ENCODE data around the gene CEP131.

Gene CEP131

GRCh38 chr17:81167638-81168037 lies 55.1 kb downstream of the CEP131 start:
- Histone ChIP-seq H3K4me1 (ENCODE audit: control insufficient read depth, insufficient read depth, low read depth, low read length) (peaks cover 8% of the 10 kb centered on the region), H4K91ac (ENCODE audit: low read length) (no peak overlapping the region), H2BK5ac (ENCODE audit: low read depth, low read length, poor library complexity, severe bottlenecking) (no peak overlapping the region), H2BK120ac (ENCODE audit: low read depth, low read length) (no peak overlapping the region), H2BK12ac (ENCODE audit: low read length in 2 of 2) (no peak overlapping the region), H3K27ac (ENCODE audit: low read length, poor library complexity, severe bottlenecking) (no peak overlapping the region), H3K79me1 (replicated peaks; ENCODE audit: low read length, poor library complexity, severe bottlenecking) (no peaks in the 10 kb centered on the region), H3K4me2 (ENCODE audit: low read length, poor library complexity, severe bottlenecking) (no peak overlapping the region), H3K4ac (ENCODE audit: low read depth in 1 of 2, low read length in 2 of 2) (no peak overlapping the region), H4K8ac (ENCODE audit: low read length) (no peak overlapping the region), H2BK15ac (ENCODE audit: low read depth, poor library complexity, severe bottlenecking) (no peak overlapping the region), H3K14ac (ENCODE audit: low read length in 2 of 2) (no peak overlapping the region), H3K9me3 (ENCODE audit: control insufficient read depth, low read length) (no peaks in the 10 kb centered on the region), H2AK5ac (ENCODE audit: low read length, severe bottlenecking) (no peak overlapping the region), H3K23ac (ENCODE audit: low read length in 2 of 2) (no peak overlapping the region), H3K4me3 (ENCODE audit: insufficient read depth in 1 of 2, low read depth in 1 of 2, low read length in 2 of 2) (no peak overlapping the region), H3K36me3 (ENCODE audit: control insufficient read depth in 1 of 2, insufficient read depth in 2 of 2, low read depth in 1 of 2, low read length in 2 of 2) (no peaks in the 10 kb centered on the region), H3K18ac (ENCODE audit: low read depth in 1 of 2, low read length in 2 of 2) (no peak overlapping the region), H3K27me3 (ENCODE audit: control insufficient read depth in 1 of 2, insufficient read depth in 1 of 2, low read length in 2 of 2) (peaks cover 50 to 70% of the 10 kb centered on the region in 2 experiments), H2AFZ (ENCODE audit: low read depth, low read length) (no peak overlapping the region), H3K9ac (ENCODE audit: low read length) (no peak overlapping the region)
- 96% methylated on average over 7 of the region's 7 CpGs for WGBS
- DNase-seq: no peak

GRCh38 chr17:81167194-81167524 lies 55.6 kb downstream of the CEP131 start:
- WGBS: 82% methylated on average over 4 of the region's 4 CpGs
- H2BK120ac ChIP-seq (ENCODE audit: low read depth, low read length): no peak overlapping the region

GRCh38 chr17:81166033-81166492 lies 56.7 kb downstream of the CEP131 start, which contains the start of gene AATK:
TSS of gene AATK (minus strand) at chr17:81166221. CDS start at chr17:81165992, 229 bp downstream.
- no peak within 1 kb of the TSS for H3K18ac ChIP-seq (ENCODE audit: low read depth in 1 of 2, low read length in 2 of 2)
- H3K9ac ChIP-seq (ENCODE audit: low read length): no peak within 1 kb of the TSS
- no peaks in the 10 kb centered on the region for H3K9me3 ChIP-seq (ENCODE audit: control insufficient read depth, low read length)
- peak within 1 kb of the TSS; percentile 36 for H2BK15ac ChIP-seq (ENCODE audit: low read depth, poor library complexity, severe bottlenecking)
- peak within 1 kb of the TSS; percentile 67 for H3K4me2 ChIP-seq (ENCODE audit: low read length, poor library complexity, severe bottlenecking)
- H2BK120ac ChIP-seq (ENCODE audit: low read depth, low read length): no peak within 1 kb of the TSS
- H3K4me3 ChIP-seq (ENCODE audit: insufficient read depth in 1 of 2, low read depth in 1 of 2, low read length in 2 of 2): peak within 1 kb of the TSS; percentile 24 to 33
- no peak within 1 kb of the TSS for H2AFZ ChIP-seq (ENCODE audit: low read depth, low read length)
- H3K4ac ChIP-seq (ENCODE audit: low read depth in 1 of 2, low read length in 2 of 2): no peak within 1 kb of the TSS
- no peak within 1 kb of the TSS for H2BK5ac ChIP-seq (ENCODE audit: low read depth, low read length, poor library complexity, severe bottlenecking)
- H3K27me3 ChIP-seq (ENCODE audit: control insufficient read depth in 1 of 2, insufficient read depth in 1 of 2, low read length in 2 of 2): peaks cover 55 to 77% of the 10 kb centered on the region in 2 experiments
- H3K79me1 ChIP-seq (replicated peaks; ENCODE audit: low read length, poor library complexity, severe bottlenecking): no peaks in the 10 kb centered on the region
- no peaks in the 10 kb centered on the region for H3K36me3 ChIP-seq (ENCODE audit: control insufficient read depth in 1 of 2, insufficient read depth in 2 of 2, low read depth in 1 of 2, low read length in 2 of 2)
- 4% methylated on average over 19 of the region's 62 CpGs for WGBS
- no peak within 1 kb of the TSS for H3K27ac ChIP-seq (ENCODE audit: low read length, poor library complexity, severe bottlenecking)
- no peak within 1 kb of the TSS for H3K23ac ChIP-seq (ENCODE audit: low read length in 2 of 2)
- no peak within 1 kb of the TSS for H3K14ac ChIP-seq (ENCODE audit: low read length in 2 of 2)
- no peak within 1 kb of the TSS for H2AK5ac ChIP-seq (ENCODE audit: low read length, severe bottlenecking)
- H3K4me1 ChIP-seq (ENCODE audit: control insufficient read depth, insufficient read depth, low read depth, low read length): peaks cover 8% of the 10 kb centered on the region
- H4K91ac ChIP-seq (ENCODE audit: low read length): no peak within 1 kb of the TSS
- H2BK12ac ChIP-seq (ENCODE audit: low read length in 2 of 2): no peak within 1 kb of the TSS
- peak within 1 kb of the TSS; percentile 33 for H4K8ac ChIP-seq (ENCODE audit: low read length)
- no peak for DNase-seq

More at GRCh38 chr17:81167194-81167524, 55.6 kb downstream of the CEP131 start:
- H2BK5ac ChIP-seq (ENCODE audit: low read depth, low read length, poor library complexity, severe bottlenecking): no peak overlapping the region
- no peak overlapping the region for H3K14ac ChIP-seq (ENCODE audit: low read length in 2 of 2)
- H3K79me1 ChIP-seq (replicated peaks; ENCODE audit: low read length, poor library complexity, severe bottlenecking): no peaks in the 10 kb centered on the region
- no peak for DNase-seq
- H3K9ac ChIP-seq (ENCODE audit: low read length): no peak overlapping the region
- H3K9me3 ChIP-seq (ENCODE audit: control insufficient read depth, low read length): no peaks in the 10 kb centered on the region
- no peak overlapping the region for H2BK12ac ChIP-seq (ENCODE audit: low read length in 2 of 2)
- no peak overlapping the region for H4K91ac ChIP-seq (ENCODE audit: low read length)
- peaks cover 8% of the 10 kb centered on the region for H3K4me1 ChIP-seq (ENCODE audit: control insufficient read depth, insufficient read depth, low read depth, low read length)
- H2AFZ ChIP-seq (ENCODE audit: low read depth, low read length): no peak overlapping the region
- no peak overlapping the region for H3K27ac ChIP-seq (ENCODE audit: low read length, poor library complexity, severe bottlenecking)
- no peak overlapping the region for H2AK5ac ChIP-seq (ENCODE audit: low read length, severe bottlenecking)
- no peak overlapping the region for H3K4me3 ChIP-seq (ENCODE audit: insufficient read depth in 1 of 2, low read depth in 1 of 2, low read length in 2 of 2)
- peaks cover 54 to 72% of the 10 kb centered on the region in 2 experiments for H3K27me3 ChIP-seq (ENCODE audit: control insufficient read depth in 1 of 2, insufficient read depth in 1 of 2, low read length in 2 of 2)
- no peak overlapping the region for H3K4ac ChIP-seq (ENCODE audit: low read depth in 1 of 2, low read length in 2 of 2)
- H4K8ac ChIP-seq (ENCODE audit: low read length): no peak overlapping the region
- no peaks in the 10 kb centered on the region for H3K36me3 ChIP-seq (ENCODE audit: control insufficient read depth in 1 of 2, insufficient read depth in 2 of 2, low read depth in 1 of 2, low read length in 2 of 2)
- no peak overlapping the region for H3K18ac ChIP-seq (ENCODE audit: low read depth in 1 of 2, low read length in 2 of 2)
- no peak overlapping the region for H2BK15ac ChIP-seq (ENCODE audit: low read depth, poor library complexity, severe bottlenecking)
- H3K4me2 ChIP-seq (ENCODE audit: low read length, poor library complexity, severe bottlenecking): no peak overlapping the region
- no peak overlapping the region for H3K23ac ChIP-seq (ENCODE audit: low read length in 2 of 2)

GRCh38 chr17:81165246-81166032 lies 57.3 kb downstream of the CEP131 start, which contains the start of gene PVALEF:
TSS of gene PVALEF (plus strand) at chr17:81165507. CDS start at chr17:81181227, 15,720 bp downstream.
- Histone ChIP-seq H4K91ac (ENCODE audit: low read length) (peak within 1 kb of the TSS; percentile 36), H3K18ac (ENCODE audit: low read depth in 1 of 2, low read length in 2 of 2) (no peak within 1 kb of the TSS), H2BK12ac (ENCODE audit: low read length in 2 of 2) (no peak within 1 kb of the TSS), H2BK120ac (ENCODE audit: low read depth, low read length) (no peak within 1 kb of the TSS), H3K4ac (ENCODE audit: low read depth in 1 of 2, low read length in 2 of 2) (no peak within 1 kb of the TSS), H3K9me3 (ENCODE audit: control insufficient read depth, low read length) (no peaks in the 10 kb centered on the region), H3K27me3 (ENCODE audit: control insufficient read depth in 1 of 2, insufficient read depth in 1 of 2, low read length in 2 of 2) (peaks cover 55 to 79% of the 10 kb centered on the region in 2 experiments), H3K9ac (ENCODE audit: low read length) (no peak within 1 kb of the TSS), H3K14ac (ENCODE audit: low read length in 2 of 2) (no peak within 1 kb of the TSS), H2AK5ac (ENCODE audit: low read length, severe bottlenecking) (no peak within 1 kb of the TSS), H3K4me2 (ENCODE audit: low read length, poor library complexity, severe bottlenecking) (peak within 1 kb of the TSS; percentile 67), H3K79me1 (replicated peaks; ENCODE audit: low read length, poor library complexity, severe bottlenecking) (no peaks in the 10 kb centered on the region), H2BK5ac (ENCODE audit: low read depth, low read length, poor library complexity, severe bottlenecking) (no peak within 1 kb of the TSS), H3K4me3 (ENCODE audit: insufficient read depth in 1 of 2, low read depth in 1 of 2, low read length in 2 of 2) (peak within 1 kb of the TSS; percentile 24 to 33), H3K36me3 (ENCODE audit: control insufficient read depth in 1 of 2, insufficient read depth in 2 of 2, low read depth in 1 of 2, low read length in 2 of 2) (no peaks in the 10 kb centered on the region), H4K8ac (ENCODE audit: low read length) (peak within 1 kb of the TSS; percentile 33), H2BK15ac (ENCODE audit: low read depth, poor library complexity, severe bottlenecking) (peak within 1 kb of the TSS; percentile 36), H3K23ac (ENCODE audit: low read length in 2 of 2) (no peak within 1 kb of the TSS), H3K27ac (ENCODE audit: low read length, poor library complexity, severe bottlenecking) (no peak within 1 kb of the TSS), H3K4me1 (ENCODE audit: control insufficient read depth, insufficient read depth, low read depth, low read length) (peaks cover 8% of the 10 kb centered on the region), H2AFZ (ENCODE audit: low read depth, low read length) (no peak within 1 kb of the TSS)
- 42% methylated on average over 36 of the region's 46 CpGs for WGBS
- peak; percentile 3 for DNase-seq
